ENCODE results near the gene CACNA1C.

The CACNA1C gene

DNA sequence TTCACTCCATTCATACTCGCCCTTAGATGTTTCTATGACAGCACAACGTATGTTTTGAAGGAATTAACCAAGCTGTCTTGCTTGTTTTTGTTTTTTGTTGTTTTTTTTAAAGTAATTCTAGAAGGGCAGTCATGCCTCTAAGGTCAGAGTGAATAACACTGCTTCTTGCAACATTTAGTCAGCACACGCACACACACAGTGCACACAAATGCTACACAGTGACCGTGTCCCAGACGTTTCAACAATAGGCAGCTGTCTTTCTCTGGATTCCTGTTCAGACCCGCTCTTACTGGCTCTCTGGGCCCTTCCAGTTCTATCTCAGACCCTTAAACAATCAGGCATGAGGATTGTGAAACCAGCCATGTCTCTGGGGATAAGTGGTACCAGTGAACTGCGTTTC is 391.0 kb downstream of the CACNA1C start:
- DNase-seq: no peak

DNA sequence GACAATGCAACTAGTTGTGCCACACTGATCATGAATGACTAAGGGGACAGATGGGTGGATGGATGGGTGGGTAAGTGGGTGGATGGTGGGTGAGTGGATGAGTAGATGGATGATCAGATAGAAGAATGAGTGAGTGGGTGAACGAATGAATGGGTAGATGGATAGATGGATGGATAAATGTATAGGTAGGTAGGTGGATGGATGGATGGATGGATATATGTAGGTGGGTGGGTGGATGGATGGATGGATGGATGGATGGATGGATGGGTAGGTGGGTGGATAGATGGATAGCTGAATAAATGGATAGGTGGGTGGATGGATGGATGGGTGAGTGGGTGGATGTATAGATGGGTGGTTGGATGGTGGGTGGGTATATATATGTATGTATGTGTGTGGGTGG is 393.2 kb downstream of the CACNA1C start:
- no peak for DNase-seq

DNA sequence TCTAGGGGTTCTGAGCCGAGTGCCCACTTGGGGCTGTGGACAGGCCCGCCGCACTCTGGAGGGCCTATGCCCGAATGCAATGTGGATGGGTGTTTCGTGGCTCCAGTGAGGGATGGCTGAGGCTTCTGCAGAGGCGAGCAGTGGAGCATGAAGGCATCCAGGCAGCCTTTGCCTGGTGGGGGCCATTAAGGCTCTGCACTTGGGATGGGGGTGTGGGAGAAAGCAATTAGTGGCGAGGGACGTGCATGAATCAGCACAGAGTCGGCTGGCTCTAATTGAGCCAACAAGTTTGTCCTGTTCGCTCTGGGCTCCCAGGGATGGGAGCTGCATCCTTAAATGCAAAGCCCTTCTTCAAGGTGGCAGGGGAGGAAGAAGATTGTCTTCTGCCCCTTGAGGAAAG is 395.1 kb downstream of the CACNA1C start:
- no peak for DNase-seq

DNA sequence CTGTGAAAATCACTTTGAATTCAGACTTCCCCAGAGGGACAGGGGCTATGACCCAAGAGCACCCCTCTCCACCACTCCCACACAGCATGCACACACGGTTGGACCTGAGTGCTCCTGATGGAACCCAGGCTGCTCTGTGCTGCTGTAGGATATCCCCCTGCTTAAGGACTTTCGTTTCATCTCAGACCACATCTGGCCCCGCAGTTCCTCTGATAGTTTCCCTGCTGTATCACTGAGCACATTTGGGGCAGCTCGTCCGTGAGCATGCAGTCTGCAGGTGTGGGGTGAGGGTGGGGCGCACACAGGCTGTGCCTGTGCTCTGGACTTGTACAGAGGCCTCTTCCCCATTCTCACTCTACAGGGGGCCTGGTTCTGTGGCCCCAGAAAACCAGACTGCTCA is 396.8 kb downstream of the CACNA1C start:
- DNase-seq: no peak

DNA sequence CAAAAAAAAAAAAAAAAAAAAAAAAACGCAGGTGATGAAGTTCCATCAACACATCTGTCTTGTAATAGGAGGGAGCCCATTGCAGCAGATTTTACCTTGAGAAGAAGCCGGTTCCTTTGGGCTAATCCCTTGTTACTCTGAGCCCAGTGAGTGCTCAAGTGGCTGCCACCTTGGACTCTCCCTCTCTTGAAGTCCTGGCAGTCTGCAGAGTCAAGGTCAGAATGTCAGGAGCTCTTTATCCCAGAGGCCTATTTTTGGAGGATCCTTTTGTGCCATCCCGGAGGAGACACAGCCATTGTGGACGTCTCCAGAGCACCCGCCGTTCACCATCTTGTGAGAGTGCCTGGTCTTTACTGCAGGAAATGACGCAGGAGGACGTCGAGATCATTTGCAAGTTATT is 397.8 kb downstream of the CACNA1C start:
- DNase-seq: no peak

DNA sequence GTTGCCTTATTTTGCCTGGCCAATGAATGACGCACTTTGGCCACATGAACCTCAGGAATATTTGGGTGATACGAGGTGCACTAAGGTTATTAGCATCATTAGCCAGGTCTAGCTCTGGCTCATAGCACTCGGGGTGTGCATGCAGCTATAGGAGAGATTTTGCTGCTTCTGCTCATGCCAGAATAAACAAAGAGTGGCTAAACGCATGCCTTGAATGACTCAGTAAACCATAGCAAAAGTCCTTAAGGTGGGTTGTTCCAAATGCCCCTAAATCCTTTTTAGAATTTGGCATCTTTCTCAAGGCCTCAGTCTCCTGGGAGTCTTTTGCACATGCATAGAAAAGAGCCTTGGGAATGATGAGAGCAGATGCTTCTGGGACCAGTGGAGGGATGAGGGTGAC is 398.2 kb downstream of the CACNA1C start:
- no peak for DNase-seq

DNA sequence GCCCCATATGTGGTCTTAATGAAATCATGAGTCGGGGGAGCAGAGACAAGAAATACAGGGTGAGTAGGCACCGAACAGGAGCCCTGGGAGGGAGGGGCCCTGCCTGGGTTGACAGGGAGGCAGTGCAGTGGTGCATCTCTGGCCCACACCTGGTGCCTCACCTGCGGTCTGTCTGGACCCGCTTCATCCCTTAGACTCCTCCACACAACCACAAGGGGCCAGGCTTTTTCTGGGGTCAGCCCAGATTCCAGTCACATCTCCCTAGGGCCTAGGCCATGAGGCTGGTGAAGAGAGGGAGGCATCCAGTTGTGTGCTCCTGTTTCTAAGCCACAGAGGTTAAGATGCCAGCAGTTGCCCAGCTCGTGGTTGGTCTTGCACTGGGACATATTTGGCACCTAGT is 398.7 kb downstream of the CACNA1C start:
- no peak for DNase-seq

DNA sequence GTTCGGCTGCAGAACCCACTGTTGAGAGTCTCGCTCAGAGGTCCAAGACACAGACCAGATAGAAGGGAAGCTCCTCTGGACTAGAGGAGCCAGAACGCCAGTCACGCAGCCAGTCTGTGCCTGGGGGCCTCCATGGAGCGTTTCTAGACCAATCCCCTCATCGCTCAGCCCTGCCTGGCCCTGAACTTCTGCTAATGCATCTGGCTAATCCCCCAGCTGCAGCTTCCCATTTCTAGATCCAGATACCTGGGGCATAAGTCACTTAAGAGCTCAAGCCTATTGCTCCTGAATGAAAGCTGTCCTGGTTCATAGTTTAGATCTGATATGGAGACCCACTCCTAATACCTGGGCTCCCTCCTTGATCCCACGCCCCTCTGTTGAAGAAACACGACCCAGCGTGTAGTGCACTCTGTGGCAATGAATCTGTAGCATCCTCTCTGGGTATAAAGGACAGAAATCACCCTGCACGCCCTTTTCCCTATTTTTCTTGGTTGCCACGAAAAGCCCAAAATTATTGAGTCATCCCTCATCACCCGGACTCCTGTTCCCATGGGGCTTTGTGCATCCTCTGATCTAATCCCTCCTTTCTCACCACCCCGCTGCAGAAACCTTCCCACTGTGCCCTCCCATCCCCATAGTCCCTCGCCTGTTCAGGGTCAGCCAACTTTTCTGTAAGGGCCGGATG is 400.4 kb downstream of the CACNA1C start:
- DNase-seq: no peak

DNA sequence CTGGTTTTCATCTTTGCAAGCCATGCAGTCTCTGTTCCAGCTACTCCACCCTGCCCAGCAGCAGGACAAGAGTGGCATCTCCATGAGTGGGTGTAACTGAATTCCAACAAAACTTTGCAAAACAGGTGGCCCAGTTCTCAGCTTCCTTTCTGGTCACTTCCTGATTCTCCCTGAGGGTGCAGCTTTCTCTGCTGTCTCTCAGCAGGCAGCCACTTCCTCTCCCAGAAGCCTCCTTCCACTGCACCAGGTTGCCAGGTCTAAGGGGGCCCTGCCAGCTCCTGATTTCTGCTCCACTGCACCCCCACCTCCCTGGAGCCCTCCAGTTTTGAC is 400.9 kb downstream of the CACNA1C start:
- no peak for DNase-seq

DNA sequence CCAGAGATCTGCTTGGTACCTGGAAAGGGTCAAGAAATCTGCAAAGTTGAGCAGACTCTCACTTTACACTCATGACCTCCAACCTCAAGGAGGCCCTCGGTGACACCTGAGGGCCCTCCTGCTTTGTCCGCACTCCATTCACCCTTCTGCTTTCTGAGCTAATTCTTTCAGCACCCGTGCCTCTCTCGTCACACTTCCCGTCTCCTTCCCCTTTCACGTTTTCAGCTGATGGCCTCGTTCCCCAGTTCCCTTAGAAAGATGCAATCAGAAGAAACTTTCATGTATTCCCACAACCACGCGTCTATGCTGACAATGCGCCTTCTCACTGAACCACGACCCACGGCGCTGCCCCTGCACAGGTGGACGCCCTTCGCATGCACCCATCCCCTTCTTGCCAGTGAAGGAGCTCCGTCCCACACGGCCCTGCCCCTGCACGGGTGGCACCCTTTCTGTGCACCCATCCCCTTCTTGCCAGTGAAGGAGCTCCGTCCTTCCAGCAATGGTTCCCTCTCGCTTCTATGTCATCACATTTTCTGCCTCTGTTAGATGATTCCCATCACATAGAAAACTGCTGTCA is 401.9 kb downstream of the CACNA1C start:
- no peak for DNase-seq

DNA sequence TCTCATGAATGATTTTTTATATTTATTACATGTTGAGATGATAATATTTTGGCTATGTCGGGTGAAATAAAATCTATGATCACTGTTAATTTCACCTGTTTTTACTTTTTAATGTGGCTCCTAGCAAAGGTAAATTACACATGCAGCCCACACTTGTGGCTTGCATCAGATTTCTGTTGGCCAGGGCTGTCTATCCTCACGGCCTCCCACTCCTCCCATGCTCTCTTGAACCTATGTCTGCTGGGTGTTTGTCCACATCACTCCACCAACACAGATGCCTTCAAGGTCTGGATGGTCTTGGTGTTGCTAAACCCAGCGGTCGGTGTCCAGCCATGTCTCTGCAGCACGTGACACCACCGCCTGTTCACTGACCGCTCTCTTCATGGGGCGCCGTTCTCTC is 402.6 kb downstream of the CACNA1C start:
- DNase-seq: no peak

DNA sequence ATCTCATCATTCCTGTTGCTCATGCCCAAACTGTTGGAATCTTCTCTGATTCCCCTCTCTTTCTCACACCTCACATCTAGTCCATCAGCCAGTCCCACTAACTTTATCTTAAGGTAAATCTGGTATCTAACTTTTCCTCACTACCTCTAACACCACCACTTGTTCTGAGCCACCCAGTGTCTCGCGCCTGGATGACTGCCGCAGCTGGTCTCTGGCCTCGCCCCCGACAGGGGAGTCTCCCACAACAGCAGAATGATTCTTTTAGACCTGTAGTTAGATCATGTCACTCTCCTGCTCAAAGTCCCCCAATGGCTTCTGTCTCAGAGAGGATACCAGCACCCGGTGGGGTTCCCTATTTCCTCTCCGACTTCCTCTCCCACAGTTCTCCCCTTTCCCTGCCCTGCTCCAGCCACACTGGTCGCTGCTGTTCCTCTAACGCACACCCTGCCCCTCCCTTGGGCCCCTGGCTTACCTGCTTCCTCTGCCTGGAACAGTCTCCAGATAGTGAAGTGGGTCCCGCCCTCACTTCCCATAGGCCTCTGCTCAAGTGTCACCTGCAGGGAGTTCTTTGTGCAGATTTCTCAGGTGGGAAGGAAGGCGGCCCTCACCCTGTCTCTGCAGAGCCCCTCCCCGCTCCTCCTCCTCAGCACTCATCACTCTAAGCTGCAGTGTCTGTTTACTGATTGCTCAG is 403.5 kb downstream of the CACNA1C start:
- DNase-seq: no peak

DNA sequence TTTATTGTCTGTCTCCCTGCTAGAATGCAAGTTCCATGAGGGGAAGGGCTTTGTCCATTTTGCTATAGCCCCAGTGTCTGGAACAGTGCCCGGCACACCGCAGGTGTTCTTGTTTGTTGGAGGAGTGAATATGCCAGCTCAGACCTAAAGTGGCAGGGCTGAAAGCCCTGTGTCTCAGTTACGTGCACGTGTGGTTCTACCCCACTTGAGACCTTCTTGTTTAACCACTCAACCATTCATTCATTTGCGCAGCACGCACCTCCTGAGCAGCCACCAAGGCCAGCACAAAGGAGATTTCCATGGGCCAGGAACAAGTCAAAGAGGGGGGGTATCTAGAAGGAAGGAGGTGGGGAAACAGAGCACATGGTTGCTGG is 404.0 kb downstream of the CACNA1C start:
- no peak for DNase-seq

DNA sequence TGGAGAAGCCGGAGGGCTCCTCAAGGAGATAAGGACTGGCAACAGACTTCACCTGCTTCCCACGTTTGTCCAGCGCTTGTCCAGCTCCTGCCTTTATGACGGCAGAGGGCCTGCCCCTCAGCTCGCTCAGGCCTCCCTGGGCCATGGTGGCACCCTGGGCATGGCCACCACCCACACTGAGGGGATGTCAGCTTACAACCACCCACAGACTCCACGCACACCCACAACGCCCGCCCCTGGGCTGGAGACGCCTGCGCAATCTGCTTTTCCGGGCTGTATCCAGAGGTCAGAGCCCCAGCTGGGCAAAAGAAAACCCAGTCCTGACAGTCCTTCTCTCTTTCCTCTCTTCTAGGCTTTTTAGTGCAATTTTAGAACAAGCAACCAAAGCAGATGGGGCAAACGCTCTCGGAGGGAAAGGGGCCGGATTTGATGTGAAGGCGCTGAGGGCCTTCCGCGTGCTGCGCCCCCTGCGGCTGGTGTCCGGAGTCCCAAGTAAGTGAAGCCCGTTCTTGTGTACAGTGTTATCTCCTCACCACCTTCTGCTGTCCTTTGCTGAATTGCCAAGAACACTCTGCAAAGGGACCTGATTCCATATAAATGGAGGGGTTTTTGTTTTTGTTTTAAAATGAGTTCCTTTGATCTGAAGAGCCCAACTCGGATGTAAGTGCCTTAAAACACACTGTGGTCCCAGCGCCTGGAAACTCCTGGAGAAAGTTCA is 404.6 kb downstream of the CACNA1C start:
- DNase-seq: no peak

DNA sequence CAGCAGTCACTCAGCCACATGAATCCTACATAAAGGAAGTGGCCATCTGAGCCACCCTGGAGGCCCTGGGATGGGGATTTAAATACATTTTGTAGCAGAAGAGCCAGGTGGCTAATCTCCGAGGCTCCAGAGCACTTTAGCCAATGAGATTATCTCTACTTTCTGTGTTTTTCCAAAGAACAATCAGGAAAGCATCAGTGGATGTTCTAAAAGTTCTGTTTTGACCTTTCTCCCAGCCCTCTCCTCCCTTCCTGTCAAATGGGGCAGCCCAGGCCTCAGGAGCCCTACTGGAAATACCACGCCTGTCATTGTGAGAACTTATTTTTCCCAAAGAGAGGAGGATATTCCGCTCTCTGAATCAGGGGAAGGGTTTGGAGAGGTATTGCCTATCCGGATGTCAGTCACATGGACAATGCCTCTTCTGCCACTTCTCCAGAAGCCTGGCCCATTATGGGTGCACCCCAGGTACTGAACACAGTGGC is 405.2 kb downstream of the CACNA1C start:
- no peak for DNase-seq

DNA sequence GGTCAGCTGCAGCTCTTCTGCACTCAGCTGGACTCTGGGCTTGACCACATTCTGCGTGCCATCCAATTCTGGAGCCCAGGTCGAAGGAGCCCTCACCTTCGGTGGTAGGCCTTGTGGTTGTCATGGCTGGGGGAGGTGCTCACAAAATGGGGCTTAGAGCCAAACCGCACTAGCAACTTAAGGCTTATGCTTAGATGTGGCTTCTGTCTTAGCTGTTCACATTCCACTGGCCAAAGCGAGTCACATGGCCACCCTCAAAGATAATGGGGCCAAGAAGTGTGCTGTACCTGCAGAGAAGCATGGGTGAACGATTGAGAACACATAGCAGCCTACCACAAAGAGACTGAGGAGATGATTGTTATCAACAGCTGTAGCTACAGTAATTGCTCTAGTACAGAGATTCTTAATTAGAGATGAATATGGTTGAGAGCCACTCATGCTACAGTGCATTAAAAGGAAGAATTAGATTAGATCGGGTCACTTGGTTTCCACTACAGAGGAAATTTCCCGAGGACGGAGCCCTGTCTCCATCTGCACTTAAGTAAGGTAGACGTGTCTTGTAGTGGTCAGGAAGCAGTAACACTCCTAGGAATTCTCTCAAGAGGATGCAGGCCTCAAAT is 407.4 kb downstream of the CACNA1C start:
- DNase-seq: no peak

DNA sequence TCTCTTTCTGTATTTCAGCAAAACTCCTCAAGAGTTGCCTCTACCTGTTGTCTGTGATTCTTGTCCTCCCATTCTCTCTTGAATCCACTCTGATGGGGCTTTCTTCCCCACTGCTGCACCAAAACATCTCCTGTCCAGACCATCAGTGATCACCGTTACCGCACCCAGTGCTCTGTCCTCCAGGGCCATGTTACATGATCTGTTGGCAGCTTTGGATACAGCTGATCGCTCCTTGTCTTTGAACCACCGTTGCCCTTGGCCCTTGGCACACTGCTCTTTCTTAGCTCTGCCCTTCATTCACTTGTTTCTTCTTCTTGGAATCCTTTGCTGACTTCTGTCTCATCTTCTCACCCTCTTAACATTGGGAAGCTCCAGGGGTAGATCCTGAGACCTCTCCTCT is 408.3 kb downstream of the CACNA1C start:
- no peak for DNase-seq

DNA sequence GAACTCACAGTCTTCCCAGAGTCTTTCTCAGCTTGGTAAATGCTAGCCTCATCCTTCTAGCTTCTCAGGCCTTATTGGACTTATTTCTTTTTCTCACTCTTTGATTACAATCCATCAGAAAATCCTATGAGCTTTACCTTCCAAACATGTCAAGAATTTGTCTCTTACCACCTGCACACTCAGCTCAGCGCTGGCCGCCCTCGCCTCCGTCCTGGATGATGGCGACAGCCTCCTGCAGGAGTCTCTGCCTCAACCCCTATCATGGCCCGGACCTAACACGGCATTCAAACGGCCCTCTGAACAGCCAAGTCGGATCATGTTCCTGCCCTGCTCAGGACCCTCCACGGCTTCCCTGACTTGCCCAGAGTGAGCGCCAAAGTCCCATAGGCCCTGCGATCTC is 408.9 kb downstream of the CACNA1C start:
- DNase-seq: no peak

DNA sequence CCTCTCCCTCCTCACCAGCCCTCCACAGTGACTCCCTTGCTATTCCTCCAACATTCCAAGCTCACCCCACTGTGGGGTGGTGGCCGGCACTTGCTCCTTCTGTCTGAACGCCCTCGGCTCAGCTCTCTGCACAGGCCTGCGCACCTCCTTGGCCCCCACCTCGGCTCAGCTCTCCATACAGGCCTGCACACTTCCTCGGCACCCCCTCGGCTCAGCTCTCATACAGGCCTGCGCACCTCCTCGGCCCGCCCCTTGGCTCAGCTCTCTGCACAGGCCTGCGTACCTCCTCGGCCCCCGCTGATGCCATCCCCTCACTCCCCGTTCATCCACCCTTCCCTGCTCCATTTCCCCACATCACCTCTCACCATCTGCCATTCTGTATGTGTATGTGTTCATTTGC is 409.3 kb downstream of the CACNA1C start:
- no peak for DNase-seq

DNA sequence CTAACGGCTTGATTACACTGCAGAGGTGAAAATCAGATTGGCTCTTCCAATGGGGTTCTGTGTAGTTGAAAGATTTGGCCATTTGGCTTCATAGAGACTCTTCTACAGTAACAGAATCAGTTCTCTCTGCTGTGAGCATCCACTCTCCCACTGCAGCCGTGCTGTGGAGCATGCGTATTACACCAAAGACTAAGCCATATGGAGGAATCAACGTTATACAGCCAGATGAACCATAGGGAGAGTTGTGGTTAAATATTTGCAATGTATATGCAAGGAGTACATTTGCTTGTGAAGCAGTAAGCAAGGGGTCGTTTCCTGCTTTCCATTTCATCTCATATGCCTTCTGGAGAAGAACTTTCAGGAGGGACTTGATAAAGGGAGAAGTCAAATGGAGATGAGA is 410.9 kb downstream of the CACNA1C start:
- no peak for DNase-seq

DNA sequence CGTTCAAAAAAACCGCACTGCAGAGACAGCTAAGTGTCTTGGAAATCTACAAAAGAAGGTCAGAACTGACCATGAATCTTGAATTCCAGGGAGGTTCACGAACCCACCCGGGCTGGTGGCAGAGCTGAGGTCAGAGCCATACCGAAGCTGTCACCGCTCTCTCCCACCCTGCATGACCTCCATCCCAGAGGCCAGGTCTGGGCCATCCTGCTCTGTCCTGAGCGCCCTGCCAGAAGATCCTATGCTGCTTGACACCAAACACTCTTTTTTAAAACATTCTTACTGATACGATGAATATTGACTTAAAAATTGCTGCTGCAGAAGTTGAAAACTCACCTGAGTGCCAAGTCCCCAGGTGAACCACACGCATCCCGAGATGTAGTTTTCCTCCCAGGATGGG is 412.9 kb downstream of the CACNA1C start:
- no peak for DNase-seq

DNA sequence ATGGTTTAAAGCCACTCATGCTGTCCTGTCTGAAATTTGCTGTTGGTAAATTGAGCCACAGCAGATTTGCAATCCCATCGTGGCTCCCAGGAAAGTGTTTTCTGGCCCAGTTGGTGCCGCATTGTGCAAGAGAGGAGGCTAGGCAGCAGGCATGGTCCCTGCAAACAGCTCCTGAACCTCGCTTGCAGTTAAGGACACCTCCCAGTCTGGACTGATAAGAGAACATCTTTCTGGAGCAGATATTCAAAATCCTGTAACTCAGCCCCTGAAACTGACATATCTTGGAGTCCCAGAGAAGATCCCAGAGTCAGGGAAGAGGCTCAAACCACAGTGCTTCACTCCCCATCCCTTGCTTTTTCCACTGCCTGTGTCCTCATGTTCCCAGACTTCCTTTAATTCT is 413.4 kb downstream of the CACNA1C start:
- no peak for DNase-seq

DNA sequence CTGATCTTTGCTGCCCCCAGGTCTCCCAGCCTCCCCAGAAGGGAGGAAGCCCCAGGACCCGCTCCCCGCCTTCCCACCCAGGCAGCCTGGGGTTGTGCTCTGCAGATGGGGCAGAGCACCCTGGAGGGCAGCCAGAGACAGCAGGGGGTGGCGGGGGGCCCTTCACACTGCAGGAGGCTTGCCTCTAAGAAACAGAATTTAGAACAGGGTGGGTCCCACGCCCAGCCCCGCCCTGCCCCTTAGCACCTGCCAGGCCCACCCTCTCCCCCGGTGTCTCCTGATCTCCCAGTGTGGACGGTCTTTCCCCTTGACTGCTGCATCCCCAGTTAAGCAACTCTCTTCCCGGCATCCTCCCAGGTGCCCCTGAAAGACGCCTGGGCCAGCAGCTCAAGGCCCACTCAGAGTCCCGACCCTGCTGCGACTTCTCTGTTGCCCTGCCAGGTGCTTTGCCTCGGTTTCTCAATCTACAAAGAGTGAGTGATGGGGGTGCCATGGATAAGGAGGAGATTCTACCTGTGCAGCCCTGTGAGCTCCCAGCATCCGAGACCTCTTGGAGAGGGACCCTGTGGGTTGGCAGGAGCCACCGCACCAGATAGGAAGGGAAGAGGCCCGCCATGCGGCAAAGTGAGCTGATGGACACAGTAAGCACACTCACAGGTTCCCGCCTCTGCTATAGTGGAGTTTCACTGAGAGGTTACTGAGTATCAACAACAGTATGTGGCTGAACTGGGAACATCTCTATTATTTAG is 414.8 kb downstream of the CACNA1C start:
- no peak for DNase-seq
